Measurements from ENCODE around the gene MME.
"Not testable (repeated sequence)": the region's sequence is repeated elsewhere in the genome, so short reads cannot be mapped to it uniquely, and the experiment has no call there.

MME gene

GRCh38 chr3:155086051-155086450, 5.9 kb downstream of the MME start:
- DNase-seq: no peak

- DNase-seq: no peak
Measured at GRCh38 chr3:155088706-155089345, 8.7 kb downstream of the MME start.

GRCh38 chr3:155089495-155089894, 9.4 kb downstream of the MME start:
- no peak for DNase-seq

DNA sequence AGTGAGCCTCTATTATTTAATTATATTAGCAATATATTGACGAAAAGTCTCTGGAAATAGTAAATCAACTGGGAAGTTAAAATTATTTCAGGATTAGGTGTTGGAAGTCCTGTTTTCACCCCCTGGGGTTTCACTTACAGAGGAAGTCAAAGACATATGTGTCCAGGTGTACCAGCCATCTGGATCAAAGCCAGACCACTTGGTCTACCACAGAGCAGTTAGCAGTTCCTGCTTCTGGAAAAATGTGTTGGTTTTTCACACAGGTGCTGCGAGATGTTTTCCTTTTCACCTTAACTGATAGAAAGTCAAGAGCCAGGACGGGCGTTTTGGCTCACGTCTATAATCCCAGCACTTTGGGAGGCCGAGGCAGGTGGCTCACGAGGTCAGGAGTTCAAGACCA, 13.1 kb downstream of the MME start:
- DNase-seq: no peak

DNA sequence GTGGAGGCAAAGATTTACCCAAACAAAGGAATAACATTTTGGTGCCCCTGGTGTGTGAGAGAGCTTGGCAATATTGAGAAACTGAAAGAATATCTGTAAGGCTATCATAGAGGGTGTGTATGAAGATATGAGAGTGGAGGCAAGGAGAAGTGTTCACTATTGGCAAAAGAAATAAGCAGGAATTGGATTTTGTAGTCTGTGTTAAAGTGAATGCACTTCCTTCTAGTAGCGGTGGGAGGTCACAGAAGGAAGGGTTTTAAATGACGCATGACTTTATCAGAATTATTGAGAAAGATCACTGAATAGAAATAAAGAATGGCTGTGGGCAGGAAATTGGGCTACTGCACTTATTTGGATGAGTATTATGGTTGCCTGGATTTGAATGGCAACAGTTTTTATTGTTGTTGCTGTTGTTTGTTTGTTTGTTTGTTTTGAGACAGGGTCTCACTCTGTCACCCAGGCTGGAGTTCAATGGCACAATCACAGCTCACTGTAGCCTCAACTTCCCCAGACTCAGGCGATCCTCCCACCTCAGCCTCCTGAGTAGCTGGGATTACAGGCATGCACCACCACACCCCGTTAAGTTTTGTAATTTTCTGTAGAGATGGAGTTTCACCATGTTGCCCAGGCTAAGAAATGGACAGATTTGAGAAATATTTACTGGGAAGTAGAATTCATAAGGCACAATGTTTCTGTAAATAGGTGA, 16.3 kb downstream of the MME start:
- no peak for DNase-seq

- no peak for DNase-seq
Measured at GRCh38 chr3:155097009-155097349, 16.9 kb downstream of the MME start.

DNA sequence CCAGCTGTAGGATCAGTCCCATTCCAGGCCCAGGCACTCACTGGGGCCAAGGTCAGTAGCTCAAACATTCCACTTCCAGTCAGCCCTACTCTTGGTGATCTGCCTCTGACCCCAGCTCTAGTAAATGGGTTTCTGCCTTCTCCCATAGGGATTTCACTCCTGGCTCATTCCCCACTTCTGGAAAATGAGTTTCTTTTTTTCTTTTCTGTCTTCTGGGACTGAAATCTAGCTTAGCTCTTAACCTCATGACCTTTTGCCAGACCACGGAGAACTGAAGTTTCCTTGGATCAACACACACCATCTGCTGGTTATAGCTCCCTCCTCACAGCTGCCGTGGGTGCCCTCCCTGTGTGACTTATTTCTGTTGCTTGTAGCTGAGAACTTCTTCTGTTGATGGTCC, 21.3 kb downstream of the MME start:
- no peak for DNase-seq

GRCh38 chr3:155102329-155102728, 22.2 kb downstream of the MME start:
- no peak for DNase-seq

DNA sequence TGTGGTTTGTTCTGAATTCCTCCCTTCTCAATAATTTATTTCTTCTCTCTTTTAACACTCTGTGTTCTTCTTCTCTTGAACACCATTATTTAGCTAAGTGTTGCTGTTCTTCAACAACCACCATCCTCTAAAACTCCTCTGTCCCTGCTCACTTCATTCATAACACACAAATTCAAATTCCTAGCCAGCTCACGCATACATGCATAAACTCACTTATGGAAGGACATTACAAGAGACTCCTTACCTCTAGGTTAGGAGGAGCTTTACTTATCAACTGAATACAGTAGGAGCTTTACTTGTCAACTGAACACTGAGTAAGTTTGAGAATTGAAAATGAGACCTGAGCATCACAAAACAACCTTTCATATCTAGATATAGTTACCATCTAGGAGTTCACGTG, 23.6 kb downstream of the MME start:
- no peak for DNase-seq

DNA sequence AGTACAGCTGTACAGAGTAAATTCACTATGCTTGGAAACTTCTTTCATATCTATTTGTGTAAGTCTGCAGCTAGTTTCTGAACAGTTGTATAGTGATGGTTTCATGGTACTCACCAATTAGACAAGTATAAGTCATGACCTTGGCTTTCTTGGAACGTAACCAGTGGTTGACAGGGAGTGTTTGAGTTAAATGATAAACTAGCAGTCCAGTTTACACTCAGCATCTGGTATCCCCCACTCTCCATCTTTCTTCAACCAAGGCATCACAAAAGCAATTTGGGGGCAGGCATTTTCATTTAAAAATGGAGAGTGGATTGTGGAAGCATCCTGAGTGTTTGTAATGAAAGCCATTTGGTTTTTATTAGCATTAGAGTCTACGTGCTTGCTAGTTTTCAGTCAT, 26.0 kb downstream of the MME start:
- DNase-seq: no peak

DNA sequence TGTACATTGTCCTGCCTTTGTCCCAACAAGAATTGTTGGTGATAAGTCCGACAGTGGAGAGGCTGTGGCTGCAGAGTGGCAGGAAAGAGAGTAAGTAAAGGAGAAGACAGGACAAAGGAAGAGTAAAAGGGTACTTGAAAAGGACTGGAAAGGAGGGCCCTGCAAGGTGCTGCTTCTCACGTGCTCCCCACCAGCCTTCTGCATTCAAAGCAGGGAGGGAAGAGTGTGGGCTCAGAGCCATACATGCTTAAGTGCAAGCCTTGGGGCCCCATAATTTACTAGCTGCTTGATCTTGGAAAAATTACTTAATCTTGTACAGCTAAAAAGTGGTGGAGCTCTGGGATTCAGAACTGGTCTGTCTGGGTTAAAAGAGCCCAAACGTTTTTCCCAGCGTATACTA, 29.9 kb downstream of the MME start:
- DNase-seq: no peak

- no peak for DNase-seq
Measured at GRCh38 chr3:155110996-155111901, 31.1 kb downstream of the MME start.

GRCh38 chr3:155111971-155112370, 31.9 kb downstream of the MME start:
- no peak for DNase-seq

- no peak for DNase-seq
Measured at GRCh38 chr3:155112661-155113389, 32.7 kb downstream of the MME start.

DNA sequence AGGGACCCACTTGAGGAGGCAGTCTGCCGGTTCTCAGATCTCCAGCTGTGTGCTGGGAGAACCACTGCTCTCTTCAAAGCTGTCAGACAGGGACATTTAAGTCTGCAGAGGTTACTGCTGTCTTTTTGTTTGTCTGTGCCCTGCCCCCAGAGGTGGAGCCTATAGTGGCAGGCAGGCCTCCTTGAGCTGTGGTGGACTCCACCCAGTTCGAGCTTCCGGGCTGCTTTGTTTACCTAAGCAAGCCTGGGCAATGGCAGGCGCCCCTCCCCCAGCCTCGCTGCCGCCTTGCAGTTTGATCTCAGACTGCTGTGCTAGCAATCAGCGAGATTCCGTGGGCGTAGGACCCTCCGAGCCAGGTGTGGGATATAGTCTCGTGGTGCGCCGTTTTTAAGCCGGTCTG, 44.6 kb downstream of the MME start:
- not testable (repeated sequence) for DNase-seq

DNA sequence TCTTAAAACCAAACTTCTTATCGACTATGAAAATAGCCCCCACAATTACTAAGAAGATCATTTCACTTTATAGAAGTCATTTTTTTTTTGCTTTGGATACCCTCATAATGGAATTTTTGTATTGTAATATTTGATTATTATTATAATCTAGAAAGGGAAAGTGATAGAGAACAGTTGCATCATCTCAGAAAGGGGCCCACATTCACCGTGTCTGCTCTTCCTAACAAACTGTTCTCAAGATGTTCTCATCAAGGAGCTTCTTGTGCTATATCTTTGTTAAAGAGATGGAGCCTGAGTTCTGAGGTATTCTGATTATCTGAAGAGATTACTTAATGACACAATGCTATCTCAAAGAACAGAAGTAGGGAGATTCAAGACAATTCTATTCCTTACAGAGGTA, 49.3 kb downstream of the MME start:
- DNase-seq: no peak

DNA sequence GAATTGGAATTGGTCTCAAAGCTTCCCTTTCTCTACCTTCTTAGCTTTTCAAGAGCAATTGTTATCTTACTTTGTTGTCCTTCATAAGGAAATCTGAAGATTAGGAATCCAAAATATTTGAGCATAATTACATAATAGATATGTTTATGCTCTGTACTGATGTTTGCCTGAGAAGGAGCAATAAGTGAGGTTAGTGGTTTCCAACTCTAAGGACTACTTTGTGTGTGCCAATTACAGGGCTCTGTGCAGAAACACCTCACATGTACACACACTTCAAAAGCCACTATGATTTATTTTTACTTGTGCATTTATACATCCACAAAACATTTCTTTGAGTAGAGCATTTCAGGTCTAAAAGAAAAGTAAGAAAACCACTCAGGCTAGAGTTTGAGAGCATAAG, 49.9 kb downstream of the MME start:
- no peak for DNase-seq

- DNase-seq: no peak
Measured at GRCh38 chr3:155131104-155131503, 51.0 kb downstream of the MME start.

- not testable (repeated sequence) for DNase-seq
Measured at GRCh38 chr3:155134311-155134710, 54.2 kb downstream of the MME start.

GRCh38 chr3:155135003-155135402, 54.9 kb downstream of the MME start:
- no peak for DNase-seq

DNA sequence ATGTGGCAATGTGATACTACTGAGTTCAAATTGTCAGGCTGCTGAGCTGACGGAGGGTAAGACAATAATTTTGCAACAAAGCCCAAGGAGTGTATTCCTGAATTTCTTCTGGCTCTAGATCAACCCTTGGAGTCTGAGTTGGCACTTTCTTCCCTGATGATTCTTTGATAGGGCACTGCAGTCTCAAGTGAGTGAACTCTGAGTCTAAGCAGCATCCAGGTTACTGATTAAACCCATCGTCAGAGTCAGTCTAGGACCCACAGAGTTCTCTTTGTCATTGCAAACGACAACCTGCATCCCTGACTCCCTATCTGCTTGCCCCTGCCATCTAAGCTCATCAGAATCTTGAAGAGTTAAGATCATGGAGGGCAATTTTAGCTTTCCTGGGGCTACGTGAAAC, 58.6 kb downstream of the MME start:
- no peak for DNase-seq

DNA sequence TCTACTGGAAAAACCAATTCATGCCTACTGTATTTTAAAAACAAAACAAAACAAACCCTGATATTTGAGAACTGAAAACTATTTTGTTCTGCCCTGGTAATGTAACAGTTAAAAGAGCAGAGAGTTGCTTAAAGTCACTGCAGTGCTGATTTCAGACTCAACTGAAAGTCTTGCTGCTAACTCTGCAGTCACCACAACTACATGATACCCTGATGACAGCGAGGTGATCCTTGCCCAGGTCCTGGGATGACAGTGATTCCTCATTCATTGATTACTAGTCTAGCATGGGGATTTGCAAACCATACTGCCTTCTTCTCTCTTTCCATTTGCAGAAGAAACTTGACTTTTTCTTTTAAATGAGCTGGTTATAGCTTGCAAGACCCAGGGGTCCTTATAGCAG, 67.5 kb downstream of the MME start:
- DNase-seq: no peak

DNA sequence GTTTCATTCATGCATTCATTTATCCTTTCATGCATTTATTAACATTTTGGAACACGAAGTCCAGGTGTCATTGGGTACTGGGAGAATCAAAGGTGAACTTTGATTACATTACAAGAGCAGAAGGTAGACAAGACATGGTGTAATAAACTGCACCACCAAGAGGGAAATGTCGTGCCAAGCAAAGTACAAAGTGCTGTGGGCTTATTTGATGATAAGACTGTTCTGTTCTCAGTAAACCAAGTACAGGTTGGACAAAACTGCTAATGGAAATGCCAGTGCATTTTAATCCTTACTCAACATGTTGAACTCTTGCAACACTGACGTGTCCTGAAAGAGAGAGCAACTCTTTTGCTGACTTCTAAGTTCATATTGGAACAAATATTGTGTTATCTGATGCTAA, 69.4 kb downstream of the MME start:
- no peak for DNase-seq

Measured in activated effector memory CD4-positive, alpha-beta T cell treated with anti-CD3 and anti-CD28 coated beads, Interleukin-2, amount 50 U/mL, for 16 hours (primary cell).